ENCODE data around the gene CRLF1. TPM values are rescaled to one million over a fixed set of nuclear protein-coding genes. Genes with fewer than 3 reads are reported as not detected.

CRLF1 gene
- polyA plus RNA-seq, 4 donors = 3.0 to 7.5 (median 4.1) TPM

DNA sequence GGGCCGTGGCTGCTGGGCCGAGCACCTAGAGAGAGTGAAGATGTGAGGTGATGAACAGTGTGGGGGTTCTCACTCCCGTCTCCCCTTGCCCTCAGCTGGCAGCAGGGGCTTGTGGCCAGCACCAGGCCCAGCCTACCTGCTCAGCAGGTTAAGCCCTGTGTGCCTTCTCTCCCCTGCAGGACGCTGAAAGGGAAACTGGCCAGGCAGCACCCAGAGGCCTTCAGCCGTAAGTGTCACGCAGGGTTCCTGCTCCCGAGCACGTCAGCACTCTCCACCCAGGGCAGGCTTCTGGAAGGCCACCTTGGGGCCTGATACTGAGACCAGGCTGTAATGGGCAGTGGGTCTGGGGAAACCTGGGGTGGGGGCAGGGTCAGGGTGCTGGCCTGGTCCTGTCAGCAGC lies 39.6 kb downstream of the CRLF1 start:
- no peak for DNase-seq (ENCODE audit: low read depth in 4 of 4, low spot score in 3 of 4)

DNA sequence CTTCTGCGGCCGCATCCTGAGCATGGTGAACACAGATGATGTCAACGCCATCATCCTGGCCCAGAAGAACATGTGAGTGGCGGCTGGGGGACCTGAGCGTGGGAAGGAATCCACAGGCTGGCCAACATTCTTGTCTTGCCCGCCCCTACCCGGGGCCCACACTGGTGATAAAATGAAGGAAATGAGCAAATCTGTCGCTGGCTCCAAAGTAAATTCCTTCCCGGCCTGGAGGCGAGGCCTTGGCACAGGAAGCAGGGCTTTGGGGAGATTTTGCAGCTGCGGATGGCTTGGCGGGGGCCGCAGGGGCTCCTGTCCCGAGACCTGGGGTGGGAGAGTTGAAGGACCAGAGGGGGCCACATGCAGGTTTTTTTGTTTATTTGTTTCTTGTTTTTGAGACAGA lies 44.5 kb downstream of the CRLF1 start:
- no peak for DNase-seq (ENCODE audit: low read depth in 4 of 4, low spot score in 3 of 4)

DNA sequence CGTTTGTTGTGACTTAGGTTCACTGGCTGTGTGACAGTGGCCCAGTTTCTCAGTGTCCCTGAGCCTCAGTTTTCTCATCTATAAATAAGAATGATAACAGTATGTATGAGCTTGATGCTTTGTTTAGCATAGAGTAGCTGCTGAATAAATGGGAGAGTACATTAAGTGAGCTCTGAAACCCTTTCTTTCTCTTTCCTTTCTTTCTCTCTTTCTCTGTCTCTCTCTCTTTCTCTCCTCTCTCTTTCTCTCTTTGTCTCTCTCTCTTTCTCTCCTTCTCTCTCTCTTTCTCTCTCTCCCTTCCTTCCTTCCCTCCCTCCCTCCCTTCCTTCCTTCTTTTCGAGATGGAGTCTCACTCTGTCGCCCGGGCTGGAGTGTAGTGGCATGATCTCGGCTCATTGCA lies 46.9 kb downstream of the CRLF1 start:
- DNase-seq (ENCODE audit: low read depth in 4 of 4, low spot score in 3 of 4) = no peak

DNA sequence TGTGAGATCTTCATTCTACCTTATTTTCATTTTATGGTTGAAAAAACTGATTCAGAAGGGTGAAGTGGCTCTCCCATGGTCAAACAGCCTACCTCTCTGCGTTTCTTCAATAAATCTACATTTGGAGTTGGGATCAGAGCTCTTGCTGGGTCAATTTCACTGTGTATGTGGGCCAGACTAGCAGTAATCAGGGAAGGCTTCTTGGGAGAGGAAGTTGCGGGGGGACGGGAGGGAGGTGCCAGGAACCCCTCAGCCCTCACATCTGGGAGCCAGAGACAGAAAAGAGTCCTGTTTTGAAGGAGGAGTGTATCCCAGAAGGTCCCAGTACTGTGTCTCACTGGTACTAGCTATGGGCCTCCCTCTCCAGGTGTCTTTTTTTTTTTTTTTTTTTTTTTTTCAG lies 48.0 kb downstream of the CRLF1 start:
- no peak for DNase-seq (ENCODE audit: low read depth in 4 of 4, low spot score in 3 of 4)

DNA sequence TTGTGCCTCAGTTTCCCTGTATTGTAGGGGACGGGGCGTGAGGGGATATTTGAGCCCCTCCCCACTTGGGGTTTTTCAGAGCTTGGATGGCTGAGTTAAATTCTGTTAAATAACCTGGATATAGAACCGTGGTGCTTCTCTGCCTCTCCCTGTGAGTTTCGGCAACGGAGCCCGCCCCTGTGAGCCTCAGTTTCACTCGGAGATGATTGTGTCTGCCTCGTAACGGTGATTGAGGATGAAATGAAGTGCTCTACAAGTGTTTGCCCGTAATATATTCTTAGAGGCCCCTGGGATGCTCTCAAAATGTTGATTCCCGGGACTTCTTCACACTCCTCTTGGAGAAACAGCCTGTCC lies 48.4 kb downstream of the CRLF1 start:
- DNase-seq (ENCODE audit: low read depth in 4 of 4, low spot score in 3 of 4) = no peak

DNA sequence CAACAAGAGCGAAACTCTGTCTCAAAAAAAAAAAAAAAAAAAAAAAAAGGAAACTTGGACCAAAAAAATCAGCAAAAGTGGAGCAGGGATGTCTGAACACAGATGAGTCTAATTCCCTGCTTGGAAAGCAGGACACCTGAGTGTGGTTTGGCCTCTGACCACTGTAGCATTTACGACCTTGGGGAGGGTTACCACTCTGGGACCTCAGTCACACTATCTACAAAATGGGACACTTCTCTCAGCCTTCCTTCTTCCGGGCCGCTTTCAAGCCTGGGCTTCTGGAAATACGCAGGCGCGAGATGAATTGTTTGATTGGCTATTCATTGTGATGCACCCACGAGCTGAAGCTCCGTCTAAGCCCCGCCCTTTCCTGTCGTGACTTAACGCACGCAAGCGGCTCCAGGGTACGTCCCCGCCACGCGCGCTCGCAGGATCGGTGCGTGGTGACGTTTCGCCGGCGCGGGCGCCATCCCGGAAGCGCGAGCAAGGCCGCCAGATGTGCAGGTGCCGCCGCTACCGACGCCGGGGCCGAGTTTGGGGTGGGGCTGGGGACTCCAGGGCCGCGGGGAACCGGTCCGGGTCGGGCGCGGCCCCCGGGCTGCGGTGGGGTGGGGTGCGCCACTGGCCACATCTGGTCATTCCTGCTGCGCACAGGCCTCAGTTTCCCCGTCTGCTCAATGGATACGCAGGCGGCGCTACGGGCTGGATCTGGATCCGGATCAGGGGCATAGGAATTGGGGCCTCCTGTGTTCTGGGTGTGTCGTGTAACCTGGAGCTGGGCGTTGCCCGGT lies 49.0 kb downstream of the CRLF1 start, which contains the start of gene KXD1:
KXD1 (plus strand) TSS at position 460 of the 791 bp plus-strand sequence. CDS start 4,187 bp downstream, outside the sequence.
- peak; percentile 80 to 92 (median 86) for DNase-seq (ENCODE audit: low read depth in 4 of 4, low spot score in 3 of 4)

DNA sequence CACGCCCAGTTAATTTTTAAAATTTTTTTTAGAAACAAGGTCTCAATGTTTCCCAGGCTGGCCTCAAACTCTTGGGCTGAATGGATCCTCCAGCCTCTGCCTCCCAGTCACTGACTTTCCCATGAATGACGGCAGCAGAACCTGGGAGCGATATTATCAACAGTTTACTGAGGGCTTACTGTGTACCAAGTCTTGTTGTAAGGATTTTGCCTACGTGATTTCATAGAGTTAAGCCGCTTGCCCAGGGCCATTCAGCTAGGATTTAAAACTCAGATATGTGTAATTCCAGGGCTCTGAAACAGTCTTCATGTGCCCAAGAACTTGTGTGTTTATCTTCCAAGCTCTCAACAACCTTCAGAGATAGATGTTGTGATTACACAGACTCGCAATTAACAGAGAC lies 55.0 kb downstream of the CRLF1 start:
- DNase-seq (ENCODE audit: low read depth in 4 of 4, low spot score in 3 of 4) = no peak

DNA sequence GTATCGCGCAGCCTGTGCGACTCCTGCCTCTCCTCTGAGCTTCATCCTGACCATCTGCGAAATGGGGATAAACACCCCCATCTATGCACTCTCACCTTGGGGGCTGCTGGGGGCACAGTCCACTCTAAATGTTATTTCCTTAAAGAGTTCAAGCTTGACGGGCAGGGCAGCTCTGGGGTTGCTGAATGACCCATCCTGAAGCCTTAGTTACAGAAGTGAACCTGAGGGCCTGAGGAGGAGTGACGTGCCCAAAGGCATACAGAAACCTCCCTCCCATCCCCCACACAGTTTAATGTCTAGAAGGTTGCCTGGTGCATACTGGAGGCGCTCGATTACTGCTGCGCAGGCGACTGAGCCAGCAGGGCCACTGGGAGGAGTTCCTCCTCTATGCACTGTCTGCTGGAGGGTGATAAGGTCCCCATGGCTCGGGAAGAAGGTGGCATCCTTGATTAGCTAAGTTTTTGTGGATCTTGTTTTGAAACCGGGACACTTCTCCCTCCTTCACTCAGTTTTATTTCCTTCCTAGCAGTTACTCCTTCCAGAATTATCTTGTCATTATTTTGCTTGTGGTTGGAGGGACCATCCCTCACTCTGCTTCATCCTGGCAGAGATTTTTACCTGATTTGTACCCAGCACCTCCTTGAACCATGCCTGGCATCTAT lies 62.7 kb downstream of the CRLF1 start:
- no peak for DNase-seq (ENCODE audit: low read depth in 4 of 4, low spot score in 3 of 4)

Other genes with a start within 250 kb of the CRLF1 start
- gene GDF15, start 220.6 kb downstream of the CRLF1 start, polyA plus RNA-seq (ENCODE audit: insufficient read length in 4 of 4) = 10 to 100 TPM in 2 of 4 donors, 1 to 10 TPM in 2; 1.1 to 23.7 (median 7.6) TPM
- gene LRRC25, start 209.2 kb downstream of the CRLF1 start, polyA plus RNA-seq (ENCODE audit: insufficient read length in 4 of 4) = 1 to 10 TPM in 2 of 4 donors, under 1 TPM in 2; 0.78 to 1.6 (median 1.1) TPM
- gene SSBP4, start 187.4 kb downstream of the CRLF1 start, polyA plus RNA-seq (ENCODE audit: insufficient read length in 4 of 4) = 100 to 1,000 TPM in 1 of 4 donors, 10 to 100 TPM in 3; 68.0 to 128 (median 79.4) TPM
- gene ISYNA1, start 168.7 kb downstream of the CRLF1 start, polyA plus RNA-seq (ENCODE audit: insufficient read length in 4 of 4) = 100 to 1,000 TPM in 2 of 4 donors, 10 to 100 TPM in 2; 98.7 to 147 (median 103) TPM
- 10 to 100 TPM in 1 of 4 donors, 1 to 10 TPM in 3; 7.8 to 12.0 (median 9.0) TPM for gene ELL, start 84.7 kb downstream of the CRLF1 start, polyA plus RNA-seq (ENCODE audit: insufficient read length in 4 of 4)
- 100 to 1,000 TPM; 131 to 201 (median 173) TPM for gene FKBP8, start 63.2 kb downstream of the CRLF1 start, polyA plus RNA-seq (ENCODE audit: insufficient read length in 4 of 4)
- 10 to 100 TPM; 56.2 to 70.8 (median 62.6) TPM for gene KXD1, start 48.9 kb downstream of the CRLF1 start, polyA plus RNA-seq (ENCODE audit: insufficient read length in 4 of 4)
- 100 to 1,000 TPM; 751 to 855 (median 786) TPM for gene UBA52, start 34.9 kb downstream of the CRLF1 start, polyA plus RNA-seq (ENCODE audit: insufficient read length in 4 of 4)
- gene REX1BD, start 18.0 kb downstream of the CRLF1 start, polyA plus RNA-seq (ENCODE audit: insufficient read length in 4 of 4) = 10 to 100 TPM; 17.4 to 50.8 (median 21.9) TPM
- gene TMEM59L, start 6.1 kb upstream of the CRLF1 start, polyA plus RNA-seq (ENCODE audit: insufficient read length in 4 of 4) = 10 to 100 TPM in 1 of 4 donors, 1 to 10 TPM in 3; 3.1 to 22.5 (median 3.8) TPM
- 10 to 100 TPM in 1 of 4 donors, 1 to 10 TPM in 3; 5.1 to 10.3 (median 6.4) TPM for gene KLHL26, start 30.2 kb upstream of the CRLF1 start, polyA plus RNA-seq (ENCODE audit: insufficient read length in 4 of 4)
- 10 to 100 TPM; 15.8 to 29.6 (median 17.5) TPM for gene CRTC1, start 76.9 kb upstream of the CRLF1 start, polyA plus RNA-seq (ENCODE audit: insufficient read length in 4 of 4)
- under 1 TPM; 0.20 to 0.45 (median 0.29) TPM for gene COMP, start 184.5 kb upstream of the CRLF1 start, polyA plus RNA-seq (ENCODE audit: insufficient read length in 4 of 4)
- 10 to 100 TPM; 33.0 to 62.5 (median 51.6) TPM for gene UPF1, start 225.2 kb upstream of the CRLF1 start, polyA plus RNA-seq (ENCODE audit: insufficient read length in 4 of 4)